ENCODE results near the gene PEX26. TPM values are rescaled to one million over a fixed set of nuclear protein-coding genes. Genes with fewer than 3 reads are reported as not detected.
A peak's percentile ranks its signal among the peaks of the same experiment; 100 is the strongest.

PEX26 gene
- total RNA-seq, 2 experiments from 2014 or later, result 19.6 to 20.8 TPM

DNA sequence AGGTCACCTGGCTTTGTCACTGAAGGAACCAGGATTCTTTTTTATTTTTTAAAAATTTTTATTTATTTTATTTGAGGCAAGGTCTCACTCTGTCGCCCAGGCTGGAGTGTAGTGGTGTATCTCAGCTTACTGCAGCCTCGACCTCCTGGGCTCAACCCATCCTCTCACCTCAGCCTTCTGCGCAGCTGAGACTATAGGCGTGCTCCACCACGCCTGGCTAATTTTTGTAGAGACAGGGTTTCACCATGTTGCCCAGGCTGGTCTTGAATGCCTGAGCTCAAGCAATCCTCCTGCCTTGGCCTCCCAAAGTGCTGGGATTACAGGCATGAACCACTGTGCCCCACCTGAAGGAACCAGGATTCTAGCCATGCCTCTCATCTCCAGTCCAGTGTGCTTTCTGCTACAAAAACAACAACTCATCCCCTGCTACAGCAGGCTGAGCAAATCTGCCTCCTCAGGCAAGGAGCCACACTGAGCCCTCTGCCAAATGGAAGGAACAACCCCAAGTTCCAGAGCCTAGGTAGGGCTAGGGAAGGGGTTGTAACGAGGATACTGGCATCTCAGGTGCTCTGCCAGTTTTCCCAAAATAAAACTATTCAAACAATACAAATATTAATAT is 2.6 kb upstream of the PEX26 start:
- intact Hi-C loops (cut with DNase I, micrococcal nuclease), result loop anchor here (5.0 kb wide), 5 partner anchors 78 to 998 kb away; partner anchors contain the start of genes BCL2L13 (in 1 of the 2) and IL17RA (in 1 of the 2)

DNA sequence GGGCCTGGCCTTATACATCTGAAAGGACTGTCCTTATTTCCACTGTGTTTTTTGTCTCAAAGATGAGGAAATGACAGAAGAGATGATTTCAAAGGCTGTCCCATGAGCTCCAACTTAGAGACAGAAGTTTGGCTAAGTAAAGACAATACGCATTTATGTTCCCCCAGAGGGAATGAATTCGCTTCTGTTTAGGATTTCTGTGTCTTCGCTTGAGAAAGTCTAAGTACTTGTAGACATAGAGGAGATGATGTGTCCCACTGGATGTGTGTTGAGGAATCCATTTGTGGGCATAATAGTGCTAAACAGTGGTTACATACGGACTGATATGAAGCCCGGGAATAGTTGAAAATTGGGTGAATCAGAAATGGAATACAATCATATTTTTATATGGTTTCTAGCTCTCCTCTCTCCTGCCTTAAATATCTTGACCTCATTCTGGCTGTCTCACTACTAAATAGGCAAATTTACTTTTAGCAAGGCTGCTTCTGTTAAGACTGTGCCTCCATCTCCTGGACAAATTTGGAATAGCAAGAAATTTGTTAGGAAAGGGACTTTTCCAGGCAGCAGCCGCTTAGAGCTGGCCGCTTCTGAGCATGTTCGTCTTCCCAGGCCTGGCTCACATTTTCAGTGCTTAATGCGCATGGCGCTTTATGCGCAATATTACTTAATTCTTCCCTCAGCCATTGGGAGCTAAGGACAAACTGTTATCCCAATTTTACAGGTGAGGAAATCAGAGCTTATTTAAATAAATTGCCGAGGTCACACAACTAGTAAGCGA is 1.9 kb upstream of the PEX26 start:
- H3K9me3 ChIP-seq (ENCODE audit: control insufficient read depth in 1 of 2, insufficient read depth in 1 of 2, low read length in 2 of 2), result no peaks in the 10 kb centered on the region
- Mint-ChIP-seq H3K36me3 (ENCODE audit: low read depth) (peaks cover 30% of the 10 kb centered on the region), H3K4me1 (ENCODE audit: low read depth) (peaks cover 43% of the 10 kb centered on the region), H3K4me3 (peak overlapping the region; percentile 70), H3K9me3 (no peaks in the 10 kb centered on the region), H3K27me3 (no peaks in the 10 kb centered on the region), H3K27ac (peak overlapping the region; percentile 94)
- intact Hi-C loops (cut with DNase I, micrococcal nuclease), result loop anchor here (1.0 to 5.0 kb wide), 8 partner anchors 75 to 999 kb away; partner anchors contain the start of genes BCL2L13 (in 1 of the 2) and IL17RA (in 1 of the 2)
- ATAC-seq (ENCODE audit: poor library complexity) (no peak), DNase-seq (peak in 8 of 14 experiments; percentile 4 to 85 (median 28))
- peaks cover 16% of the 10 kb centered on the region for H3K36me3 ChIP-seq (ENCODE audit: insufficient read depth, low read length)
- no peaks in the 10 kb centered on the region for H3K27me3 ChIP-seq (ENCODE audit: control insufficient read depth in 1 of 2, insufficient read depth in 2 of 2, low read length in 2 of 2)
- no peak overlapping the region for H3K27ac ChIP-seq (ENCODE audit: low read depth in 1 of 2, low read length in 2 of 2)
- H3K4me3 ChIP-seq (ENCODE audit: low read length), result no peak overlapping the region
- TF ChIP-seq, protein P1, sequence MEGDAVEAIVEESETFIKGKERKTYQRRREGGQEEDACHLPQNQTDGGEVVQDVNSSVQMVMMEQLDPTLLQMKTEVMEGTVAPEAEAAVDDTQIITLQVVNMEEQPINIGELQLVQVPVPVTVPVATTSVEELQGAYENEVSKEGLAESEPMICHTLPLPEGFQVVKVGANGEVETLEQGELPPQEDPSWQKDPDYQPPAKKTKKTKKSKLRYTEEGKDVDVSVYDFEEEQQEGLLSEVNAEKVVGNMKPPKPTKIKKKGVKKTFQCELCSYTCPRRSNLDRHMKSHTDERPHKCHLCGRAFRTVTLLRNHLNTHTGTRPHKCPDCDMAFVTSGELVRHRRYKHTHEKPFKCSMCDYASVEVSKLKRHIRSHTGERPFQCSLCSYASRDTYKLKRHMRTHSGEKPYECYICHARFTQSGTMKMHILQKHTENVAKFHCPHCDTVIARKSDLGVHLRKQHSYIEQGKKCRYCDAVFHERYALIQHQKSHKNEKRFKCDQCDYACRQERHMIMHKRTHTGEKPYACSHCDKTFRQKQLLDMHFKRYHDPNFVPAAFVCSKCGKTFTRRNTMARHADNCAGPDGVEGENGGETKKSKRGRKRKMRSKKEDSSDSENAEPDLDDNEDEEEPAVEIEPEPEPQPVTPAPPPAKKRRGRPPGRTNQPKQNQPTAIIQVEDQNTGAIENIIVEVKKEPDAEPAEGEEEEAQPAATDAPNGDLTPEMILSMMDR (IDR thresholded peaks at IDR 0.05), result peak; percentile 75
- POLR2A ChIA-PET, result interaction anchor here (0.6 to 2.7 kb wide), 8 partner anchors 74 to 354 kb away, joined by 3 to 29 read pairs (median 5); partner anchors contain the start of gene USP18
- CTCF ChIA-PET, result interaction anchor here (0.6 to 5.0 kb wide), 18 partner anchors 11 to 904 kb away, joined by 3 to 50 read pairs (median 4); partner anchors contain the start of gene USP18
- peaks cover 29% of the 10 kb centered on the region for H3K4me1 ChIP-seq (ENCODE audit: insufficient read depth, low read length)

More for the DNA sequence above, 2.6 kb upstream of the PEX26 start:
- ChIA-PET CTCF (interaction anchor here (0.6 to 5.0 kb wide), 10 partner anchors 14 to 333 kb away, joined by 3 to 50 read pairs (median 4); partner anchors contain the start of gene USP18), POLR2A (interaction anchor here (1.3 kb wide), 2 partner anchors 243 to 245 kb away, joined by 4 to 6 read pairs; no protein-coding TSS in a partner anchor)
- Histone ChIP-seq H3K36me3 (ENCODE audit: insufficient read depth, low read length) (peaks cover 10% of the 10 kb centered on the region), H3K4me3 (ENCODE audit: low read length) (no peak overlapping the region), H3K27ac (ENCODE audit: low read depth in 1 of 2, low read length in 2 of 2) (no peak overlapping the region), H3K27me3 (ENCODE audit: control insufficient read depth in 1 of 2, insufficient read depth in 2 of 2, low read length in 2 of 2) (no peaks in the 10 kb centered on the region), H3K4me1 (ENCODE audit: insufficient read depth, low read length) (peaks cover 29% of the 10 kb centered on the region), H3K9me3 (ENCODE audit: control insufficient read depth in 1 of 2, insufficient read depth in 1 of 2, low read length in 2 of 2) (no peaks in the 10 kb centered on the region)
- H3K27ac Mint-ChIP-seq, result no peak overlapping the region
- no peak for DNase-seq
- TF ChIP-seq, protein P1 (IDR thresholded peaks at IDR 0.05), result no peak
- H3K4me3 Mint-ChIP-seq, result no peak overlapping the region
- H3K9me3 Mint-ChIP-seq, result no peaks in the 10 kb centered on the region
- ATAC-seq (ENCODE audit: poor library complexity), result no peak
- H3K36me3 Mint-ChIP-seq (ENCODE audit: low read depth), result peaks cover 24% of the 10 kb centered on the region
- no peaks in the 10 kb centered on the region for H3K27me3 Mint-ChIP-seq
- H3K4me1 Mint-ChIP-seq (ENCODE audit: low read depth), result peaks cover 38% of the 10 kb centered on the region

DNA sequence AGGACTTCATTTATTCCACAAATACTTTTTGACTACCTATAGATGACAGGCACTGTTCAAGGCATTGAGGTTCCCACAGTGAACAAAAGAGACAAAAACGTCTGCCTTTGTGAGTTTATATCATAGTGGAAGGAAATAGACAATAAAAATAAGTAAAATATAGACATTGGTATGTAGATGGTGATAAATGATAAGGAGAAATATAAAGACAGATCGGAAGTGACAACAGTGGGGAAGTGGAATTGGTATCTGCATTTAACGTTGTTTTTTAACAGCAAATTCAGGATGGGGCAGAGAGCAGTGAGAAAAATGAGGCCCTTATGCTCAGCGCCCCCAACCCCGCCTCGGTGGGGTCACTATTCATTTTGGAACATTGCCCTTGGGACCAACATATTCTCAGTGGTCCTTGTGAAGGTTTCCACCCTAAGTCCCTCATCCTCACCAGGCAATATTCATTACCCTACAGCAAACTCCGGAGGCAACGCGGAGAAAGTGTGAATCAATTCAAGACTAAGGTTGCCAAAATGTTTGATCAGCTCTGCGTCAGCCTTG is 627 bp upstream of the PEX26 start:
- Mint-ChIP-seq H3K36me3 (ENCODE audit: low read depth) (peaks cover 42% of the 10 kb centered on the region), H3K27ac (peak overlapping the region; percentile 94), H3K9me3 (no peaks in the 10 kb centered on the region), H3K27me3 (no peaks in the 10 kb centered on the region), H3K4me3 (peak overlapping the region; percentile 94), H3K4me1 (ENCODE audit: low read depth) (peaks cover 56% of the 10 kb centered on the region)
- Histone ChIP-seq H3K36me3 (ENCODE audit: insufficient read depth, low read length) (peaks cover 27% of the 10 kb centered on the region), H3K4me3 (ENCODE audit: low read length) (peak overlapping the region; percentile 97), H3K27ac (ENCODE audit: low read depth in 1 of 2, low read length in 2 of 2) (peak overlapping the region; percentile 38 to 86), H3K9me3 (ENCODE audit: control insufficient read depth in 1 of 2, insufficient read depth in 1 of 2, low read length in 2 of 2) (no peaks in the 10 kb centered on the region), H3K27me3 (ENCODE audit: control insufficient read depth in 1 of 2, insufficient read depth in 2 of 2, low read length in 2 of 2) (no peaks in the 10 kb centered on the region), H3K4me1 (ENCODE audit: insufficient read depth, low read length) (peaks cover 29% of the 10 kb centered on the region)
- intact Hi-C loops (cut with DNase I, micrococcal nuclease), result loop anchor here (1.0 to 5.0 kb wide), 8 partner anchors 73 to 1000 kb away; partner anchors contain the start of genes ATP6V1E1 (in 1 of the 2), BCL2L13 (in 1 of the 2), IL17RA (in 1 of the 2) and USP18 (in 1 of the 2)
- TF ChIP-seq, protein P1 (IDR thresholded peaks at IDR 0.05), result no peak
- DNase-seq, result peak in 2 of 14 experiments; percentile 14 to 22
- peak; percentile 0 for ATAC-seq (ENCODE audit: poor library complexity)
- ChIA-PET POLR2A (interaction anchor here (0.6 to 2.7 kb wide), 20 partner anchors 15 to 438 kb away, joined by 3 to 29 read pairs (median 6); partner anchors contain the start of genes BCL2L13, MICAL3, TUBA8 and USP18), CTCF (interaction anchor here (1.0 to 5.0 kb wide), 5 partner anchors 75 to 906 kb away, joined by 3 to 50 read pairs (median 6); no protein-coding TSS in a partner anchor)
